Smooth muscle cell (in vitro differentiated cells): ENCODE measurements around the gene OSM. TPM values are rescaled to one million over a fixed set of nuclear protein-coding genes. Genes with fewer than 3 reads are reported as not detected.

ENCODE experiments used
- DNase-seq: peaks from one replicate; lab custom pipeline; 2025; ENCODE audit not compliant: unreplicated experiment; lab: John Stamatoyannopoulos, UW
- H2AFZ ChIP-seq: fragments of 200-600 bp; sonication (generic); 2 replicates; pipeline ENCODE4 v1.6.0; 2016; ENCODE audit warnings: antibody characterized with exemption, low read depth, mild to moderate bottlenecking
- H3F3A ChIP-seq: fragments of 200-600 bp; sonication (generic); 2 replicates; pipeline ENCODE4 v1.6.0; 2017; ENCODE audit warnings: antibody characterized with exemption, low read depth
- H3K27ac ChIP-seq: fragments of 200-600 bp; sonication (generic); 2 replicates; pipeline ENCODE4 v1.5.1; 2016; ENCODE audit warnings: low read depth, mild to moderate bottlenecking
- H3K27me3 ChIP-seq: fragments of 200-600 bp; sonication (generic); 2 replicates; pipeline ENCODE4 v1.6.1; 2016; ENCODE audit warnings: low read depth, mild to moderate bottlenecking
- H3K36me3 ChIP-seq: fragments of 200-600 bp; sonication (generic); 2 replicates; pipeline ENCODE4 v1.5.1; 2016; ENCODE audit warnings: low read depth
- H3K4me1 ChIP-seq: fragments of 200-600 bp; sonication (generic); 2 replicates; pipeline ENCODE4 v1.5.1; 2016; ENCODE audit warnings: low read depth
- H3K4me2 ChIP-seq: fragments of 200-600 bp; sonication (generic); 2 replicates; pipeline ENCODE4 v1.6.0; 2016; ENCODE audit warnings: mild to moderate bottlenecking
- H3K4me3 ChIP-seq: fragments of 200-600 bp; sonication (generic); 2 replicates; pipeline ENCODE4 v1.5.1; 2016; ENCODE audit warnings: mild to moderate bottlenecking
- H3K79me2 ChIP-seq: fragments of 200-600 bp; sonication (generic); 2 replicates; pipeline ENCODE4 v1.6.0; 2016; ENCODE audit warnings: low read depth, mild to moderate bottlenecking
- H3K9ac ChIP-seq: fragments of 200-600 bp; sonication (generic); 2 replicates; pipeline ENCODE4 v1.6.0; 2016; ENCODE audit warnings: low read depth
- H3K9me3 ChIP-seq: fragments of 200-600 bp; sonication (generic); replicated peaks from 2 replicates; pipeline ENCODE4 v1.5.1; 2016; ENCODE audit warnings: low read depth
- H4K20me1 ChIP-seq: fragments of 200-600 bp; sonication (generic); 2 replicates; pipeline ENCODE4 v1.6.0; 2016; ENCODE audit warnings: low read depth
- CTCF ChIP-seq: fragments of 200-600 bp; sonication (generic); IDR thresholded peaks from 2 replicates; pipeline ENCODE4 v1.5.1; 2017; ENCODE audit warnings: borderline replicate concordance, mild to moderate bottlenecking, antibody characterized with exemption; ENCODE audit not compliant: insufficient read depth, poor library complexity, severe bottlenecking
- WGBS: methylation state at CpG from one replicate; pipeline ENCODE4 v1.1.7; 2016; ENCODE audit warnings: low lambda C conversion rate; 5-methylcytosine and 5-hydroxymethylcytosine counted together
- polyA plus RNA-seq: library from polyadenylated mRNA; unstranded; fragments of >200 nt; fragmentation: Nextera tagmentation; extraction: Ambion mirVana; gene quantifications from 2 replicates; pipeline ENCODE4 v1.2.1, GENCODE V29; 2016
- total RNA-seq: library from RNA; depleted of rRNA; stranded (reverse); fragments of >200 nt; gene quantifications from 2 replicates; pipeline ENCODE4 v1.2.3, GENCODE V29; 2014

The OSM gene
- total and polyA plus RNA-seq, 2 experiments from 2014 or later: 0.14 to 0.27 TPM

- peak; percentile 14 for DNase-seq
- H3K36me3 ChIP-seq: no peaks in the 10 kb centered on the region
- peak within 1 kb of the TSS; percentile 97 for H3K4me2 ChIP-seq
- no peaks in the 10 kb centered on the region for H4K20me1 ChIP-seq
- H2AFZ ChIP-seq: peak within 1 kb of the TSS; percentile 26
- H3K4me3 ChIP-seq: peak within 1 kb of the TSS; percentile 85
- peak within 1 kb of the TSS; percentile 84 for H3K9ac ChIP-seq
- peak within 1 kb of the TSS; percentile 79 for H3K27ac ChIP-seq
- H3K9me3 ChIP-seq: no peaks in the 10 kb centered on the region
- 1% methylated on average over 62 of the region's 64 CpGs for WGBS
- no peaks in the 10 kb centered on the region for H3K27me3 ChIP-seq
- peaks cover 10% of the 10 kb centered on the region for H3K4me1 ChIP-seq
- H3F3A ChIP-seq: peaks cover 13% of the 10 kb centered on the region
- peaks cover 42% of the 10 kb centered on the region for H3K79me2 ChIP-seq
- no peak for TF ChIP-seq CTCF
Measured at GRCh38 chr22:30245985-30246813, 20.5 kb downstream of the OSM start, which contains the start of gene LIF. Gene LIF, minus strand, starts transcription at chr22:30246759. Its CDS starts 64 bp downstream, at chr22:30246695.

- peaks cover 10% of the 10 kb centered on the region for H3K4me1 ChIP-seq
- H3K9me3 ChIP-seq: no peaks in the 10 kb centered on the region
- H3K9ac ChIP-seq: peak overlapping the region; percentile 84
- H3K4me3 ChIP-seq: peak overlapping the region; percentile 85
- H3K4me2 ChIP-seq: peak overlapping the region; percentile 97
- no peaks in the 10 kb centered on the region for H4K20me1 ChIP-seq
- peaks cover 19% of the 10 kb centered on the region for H3F3A ChIP-seq
- no peaks in the 10 kb centered on the region for H3K27me3 ChIP-seq
- peaks cover 42% of the 10 kb centered on the region for H3K79me2 ChIP-seq
- no peak for DNase-seq
- peak overlapping the region; percentile 79 for H3K27ac ChIP-seq
- H2AFZ ChIP-seq: no peak overlapping the region
- 45% methylated on average over 15 of the region's 15 CpGs for WGBS
- TF ChIP-seq CTCF: no peak
- no peaks in the 10 kb centered on the region for H3K36me3 ChIP-seq
Measured at GRCh38 chr22:30245181-30245984, 21.3 kb downstream of the OSM start.

GRCh38 chr22:30244641-30245040, 22.0 kb downstream of the OSM start:
- no peak for TF ChIP-seq CTCF
- Histone ChIP-seq H3K27me3 (no peaks in the 10 kb centered on the region), H3K27ac (no peak overlapping the region), H3K4me3 (peak overlapping the region; percentile 85), H3K9me3 (no peaks in the 10 kb centered on the region), H3K4me1 (peaks cover 10% of the 10 kb centered on the region), H3K9ac (no peak overlapping the region), H3K36me3 (no peaks in the 10 kb centered on the region), H3K4me2 (peak overlapping the region; percentile 97), H2AFZ (no peak overlapping the region), H4K20me1 (no peaks in the 10 kb centered on the region), H3F3A (peaks cover 15% of the 10 kb centered on the region), H3K79me2 (peaks cover 42% of the 10 kb centered on the region)
- DNase-seq: no peak
- 98% methylated on average over 5 of the region's 5 CpGs for WGBS
